Measurements from ENCODE around the gene MACROD2. TPM values are rescaled to one million over a fixed set of nuclear protein-coding genes. Genes with fewer than 3 reads are reported as not detected.

Gene MACROD2
- total and polyA plus RNA-seq, 2 of the 4 experiments (the other 2 are of a cell fraction): not detected

DNA sequence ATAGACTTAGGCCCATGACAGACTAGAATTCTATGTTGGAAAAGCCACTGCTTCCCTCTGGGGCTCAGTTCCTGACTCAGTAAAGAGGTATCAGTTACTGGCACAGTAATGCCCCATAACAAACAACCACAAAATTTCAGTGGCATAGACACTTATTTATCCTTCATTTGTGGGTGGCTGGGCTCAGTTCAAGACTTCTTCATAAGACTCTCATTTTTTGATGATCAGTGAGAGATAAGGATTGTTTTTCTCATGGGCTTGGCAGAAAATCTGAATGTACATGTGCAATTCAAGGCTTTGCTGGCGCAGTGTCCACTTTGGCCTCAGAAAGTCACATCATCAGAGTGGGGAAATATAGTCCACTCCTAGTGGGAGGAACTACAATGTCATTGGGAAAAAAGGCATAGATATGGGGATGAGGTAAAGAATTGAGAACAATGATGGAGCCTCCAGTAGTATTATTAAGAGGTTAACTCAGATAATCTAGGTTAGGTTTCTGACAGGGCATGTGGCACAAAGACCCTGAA, 726.7 kb downstream of the MACROD2 start:
- H3K18ac ChIP-seq (ENCODE audit: low read depth, low read length): no peak overlapping the region
- TF ChIP-seq MXI1 (IDR thresholded peaks at IDR 0.05; ENCODE audit: borderline replicate concordance, low read depth, low read length) (no peak), CEBPB (IDR thresholded peaks at IDR 0.05; ENCODE audit: low read depth, low read length) (no peak), SMC3 (IDR thresholded peaks at IDR 0.05; ENCODE audit: low read depth, low read length) (no peak), CHD1 (IDR thresholded peaks at IDR 0.05; ENCODE audit: low read depth, low read length) (no peak), POLR2A (IDR thresholded peaks at IDR 0.05; ENCODE audit: low read depth, low read length) (no peak), RAD21 (IDR thresholded peaks at IDR 0.05; ENCODE audit: low read length) (no peak), RFX5 (IDR thresholded peaks at IDR 0.05; ENCODE audit: low read depth, low read length) (no peak), NFE2L2 (IDR thresholded peaks at IDR 0.05; ENCODE audit: low read depth, low read length) (no peak)
- TF ChIP-seq, protein P1, sequence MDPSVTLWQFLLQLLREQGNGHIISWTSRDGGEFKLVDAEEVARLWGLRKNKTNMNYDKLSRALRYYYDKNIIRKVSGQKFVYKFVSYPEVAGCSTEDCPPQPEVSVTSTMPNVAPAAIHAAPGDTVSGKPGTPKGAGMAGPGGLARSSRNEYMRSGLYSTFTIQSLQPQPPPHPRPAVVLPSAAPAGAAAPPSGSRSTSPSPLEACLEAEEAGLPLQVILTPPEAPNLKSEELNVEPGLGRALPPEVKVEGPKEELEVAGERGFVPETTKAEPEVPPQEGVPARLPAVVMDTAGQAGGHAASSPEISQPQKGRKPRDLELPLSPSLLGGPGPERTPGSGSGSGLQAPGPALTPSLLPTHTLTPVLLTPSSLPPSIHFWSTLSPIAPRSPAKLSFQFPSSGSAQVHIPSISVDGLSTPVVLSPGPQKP (IDR thresholded peaks at IDR 0.05; ENCODE audit: borderline replicate concordance, low read depth, low read length): no peak
- BruUV-seq (replicated peaks): no TSS peak

More for the DNA sequence above, 726.7 kb downstream of the MACROD2 start:
- DNase-seq: no peak
- H3K4me2 ChIP-seq (ENCODE audit: low read depth, low read length): no peak overlapping the region
- H2BK15ac ChIP-seq (ENCODE audit: low read depth, low read length): no peak overlapping the region
- H3K9me1 ChIP-seq (ENCODE audit: insufficient read depth, low read length): no peaks in the 10 kb centered on the region
- no peak overlapping the region for H3K9ac ChIP-seq (ENCODE audit: low read depth, low read length)
- H4K20me1 ChIP-seq (ENCODE audit: insufficient read depth, low read length): no peaks in the 10 kb centered on the region
- H3K27me3 ChIP-seq (ENCODE audit: control insufficient read depth, insufficient read depth, low read length): no peaks in the 10 kb centered on the region
- ChIA-PET CTCF (no interaction called here), POLR2A (ENCODE audit: unreplicated experiment) (no interaction called here)
- no peaks in the 10 kb centered on the region for H3K79me1 ChIP-seq (ENCODE audit: low read depth in 1 of 2, low read length in 2 of 2)
- H3K27ac ChIP-seq (ENCODE audit: insufficient read depth, low read length): no peak overlapping the region
- 80% methylated on average over 1 of the region's 1 CpG; no CpG with 5 or more reads in 1 of the 2 experiments for WGBS, 2 experiments (ENCODE audit: extremely low coverage in 2 of 2, insufficient read length in 1 of 2)
- H4K5ac ChIP-seq (ENCODE audit: low read depth, low read length): no peak overlapping the region
- in situ Hi-C loops (cut with MboI; ENCODE audit: low sequenced_read_pairs) (no loop called here), intact Hi-C loops (cut with micrococcal nuclease) (no loop called here), dilution Hi-C loops (cut with HindIII; ENCODE audit: low sequenced_read_pairs, unreplicated experiment) (no loop called here)
- no peak for ATAC-seq (ENCODE audit: low read depth)
- H2AK5ac ChIP-seq (ENCODE audit: low read depth, low read length): no peak overlapping the region
- no peak overlapping the region for H3K23ac ChIP-seq (ENCODE audit: low read depth, low read length)
- H2AK9ac ChIP-seq (replicated peaks; ENCODE audit: low read depth, low read length, poor library complexity): no peak overlapping the region
- no peak overlapping the region for H3K14ac ChIP-seq (replicated peaks; ENCODE audit: low read depth, low read length)
- no peaks in the 10 kb centered on the region for H3K36me3 ChIP-seq (ENCODE audit: control insufficient read depth, insufficient read depth, low read length)
- H2BK5ac ChIP-seq (ENCODE audit: low read depth, low read length, poor library complexity, severe bottlenecking): no peak overlapping the region
- no peak overlapping the region for H4K8ac ChIP-seq (ENCODE audit: low read depth in 2 of 2, low read length in 2 of 2)
- no peak overlapping the region for H3K56ac ChIP-seq (ENCODE audit: extremely low read depth, insufficient read depth, low read length)
- no peak overlapping the region for H2AFZ ChIP-seq (replicated peaks; ENCODE audit: low read length, poor library complexity)
- no peaks in the 10 kb centered on the region for H3K4me1 ChIP-seq (ENCODE audit: control insufficient read depth, insufficient read depth, low read length)
- no peaks in the 10 kb centered on the region for H3K9me3 ChIP-seq (ENCODE audit: control insufficient read depth, insufficient read depth, low read length)
- no peak overlapping the region for H4K91ac ChIP-seq (ENCODE audit: insufficient read depth, low read depth, low read length)
- H3K4me3 ChIP-seq (ENCODE audit: insufficient read depth, low read depth, low read length): no peak overlapping the region
- H3K4ac ChIP-seq (ENCODE audit: low read depth, low read length): no peak overlapping the region
- H2BK20ac ChIP-seq (ENCODE audit: low read depth, low read length): no peak overlapping the region
- no peak overlapping the region for H2BK120ac ChIP-seq (ENCODE audit: low read depth, low read length)

All from IMR-90 (cell line).